Natural killer cell (primary cell): ENCODE results near the gene HHAT. TPM values are rescaled to one million over a fixed set of nuclear protein-coding genes. Genes with fewer than 3 reads are reported as not detected.

ENCODE experiments used
- ATAC-seq, 3 donors: fragments of 150-1000 bp in 2 of 3; fragments of 200-7000 bp in 1 of 3; cut with Tn5 transposase; 1 replicate in 1 of 3; 2 replicates in 2 of 3; pipeline ENCODE4 v1.10.0; 2021; ENCODE audit warnings: mild to moderate bottlenecking in 2 of 3, moderate library complexity in 2 of 3
- DNase-seq, 2 donors: peaks; one replicate each; pipeline versions ENCODE4 v3.0.0 to v3.0.0-alpha.2; 2013 to 2021; ENCODE audit warnings: mixed read lengths in 1 of 2
- H3K27ac ChIP-seq: one replicate; pipeline ENCODE4 v1.5.1; 2013; ENCODE audit warnings: mild to moderate bottlenecking, low read length
- H3K27me3 ChIP-seq: one replicate; pipeline ENCODE4 v1.6.1; 2013; ENCODE audit warnings: low read length; ENCODE audit not compliant: control insufficient read depth, insufficient read depth
- H3K36me3 ChIP-seq: one replicate; pipeline ENCODE4 v1.6.1; 2013; ENCODE audit warnings: low read length; ENCODE audit not compliant: control insufficient read depth, insufficient read depth
- H3K4me1 ChIP-seq: one replicate; pipeline ENCODE4 v1.6.1; 2013; ENCODE audit warnings: low read length; ENCODE audit not compliant: control insufficient read depth, insufficient read depth
- H3K4me3 ChIP-seq: one replicate; pipeline ENCODE4 v1.5.1; 2013; ENCODE audit warnings: low read length
- H3K9me3 ChIP-seq: one replicate; pipeline ENCODE4 v1.6.1; 2013; ENCODE audit warnings: low read length; ENCODE audit not compliant: control insufficient read depth, insufficient read depth
- H3K27ac Mint-ChIP-seq, 2 donors: one replicate each; pipeline ENCODE4 v1.8.0; 2022; ENCODE audit warnings: mild to moderate bottlenecking in 2 of 2, mixed read lengths in 2 of 2, moderate library complexity in 1 of 2
- H3K27me3 Mint-ChIP-seq, 2 donors: one replicate each; pipeline ENCODE4 v1.8.0; 2022; ENCODE audit warnings: low read depth in 2 of 2, mixed read lengths in 2 of 2
- H3K36me3 Mint-ChIP-seq: one replicate; pipeline ENCODE4 v1.8.0; 2022; ENCODE audit warnings: mixed read lengths
- H3K4me1 Mint-ChIP-seq, 2 donors: one replicate each; pipeline ENCODE4 v1.8.0; 2022; ENCODE audit warnings: mixed read lengths in 2 of 2
- H3K4me3 Mint-ChIP-seq: one replicate; pipeline ENCODE4 v1.8.0; 2022; ENCODE audit warnings: mild to moderate bottlenecking, moderate library complexity, mixed read lengths
- H3K9me3 Mint-ChIP-seq, 2 donors: one replicate each; pipeline ENCODE4 v1.8.0; 2022; ENCODE audit warnings: mixed read lengths in 2 of 2
- WGBS: methylation state at CpG from one replicate; pipeline ENCODE4 v1.1.7; 2013; ENCODE audit warnings: missing lambda C conversion rate; ENCODE audit not compliant: insufficient coverage; 5-methylcytosine and 5-hydroxymethylcytosine counted together
- intact Hi-C: fragments of 100-400 bp; cut with micrococcal nuclease; formaldehyde crosslinking; loops from one replicate; pipeline ENCODE4 v1.14.2; 2022
- total RNA-seq, 4 donors: library from RNA; stranded (reverse); fragments of 120-200 nt in 1 of 4; gene quantifications; one replicate each; pipeline versions ENCODE4 v1.2.3 to v1.2.4, GENCODE V29; 2013 to 2022
- TF ChIP-seq, protein P1 (sequence below): fragments of 200-600 bp; IDR thresholded peaks from one replicate; pipeline ENCODE4 v1.8.0; 2022; ENCODE audit warnings: antibody characterized with exemption

Gene HHAT
- total RNA-seq, 3 donors from 2014 or later (not counting 1 experiment from before 2014, with no cell fraction given), result 0.79 to 1.1 (median 0.82) TPM

DNA sequence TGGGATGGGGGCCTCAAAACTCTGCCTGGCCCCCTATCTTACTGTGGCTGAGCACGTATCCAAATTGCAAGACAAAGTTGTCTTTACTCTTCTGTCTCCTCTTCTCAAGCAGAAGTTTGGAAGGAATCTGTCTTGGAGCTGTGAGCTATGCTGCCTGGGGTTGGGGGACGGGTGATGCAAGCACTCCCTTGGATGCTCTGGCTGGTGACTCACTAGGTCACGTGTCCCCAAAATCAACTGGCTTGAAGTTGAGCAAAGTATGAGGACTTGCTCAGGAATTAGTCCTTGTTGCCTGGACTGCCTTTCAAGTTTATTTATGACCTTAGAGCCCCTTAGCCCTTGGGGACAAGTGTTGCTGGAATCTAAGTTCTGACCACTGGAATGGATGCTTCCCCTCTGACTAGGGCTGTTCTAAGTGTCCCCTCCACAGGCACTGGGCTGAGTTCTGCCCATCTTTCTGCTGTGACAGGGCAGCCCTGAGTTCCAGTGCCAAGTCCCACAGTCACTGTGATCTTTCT, 269.5 kb downstream of the HHAT start:
- peaks cover 0 to 3% of the 10 kb centered on the region in 2 donors for H3K27me3 Mint-ChIP-seq
- Histone ChIP-seq H3K36me3 (no peaks in the 10 kb centered on the region), H3K27me3 (no peaks in the 10 kb centered on the region), H3K4me1 (no peaks in the 10 kb centered on the region), H3K27ac (no peak overlapping the region), H3K4me3 (no peak overlapping the region), H3K9me3 (no peaks in the 10 kb centered on the region)
- 89% methylated on average over 2 of the region's 3 CpGs for WGBS
- no peak overlapping the region for H3K27ac Mint-ChIP-seq
- no peak for ATAC-seq
- DNase-seq, result no peak
- H3K36me3 Mint-ChIP-seq, result no peaks in the 10 kb centered on the region
- H3K4me3 Mint-ChIP-seq, result no peak overlapping the region
- intact Hi-C loops, result no loop called here
- TF ChIP-seq, protein P1, sequence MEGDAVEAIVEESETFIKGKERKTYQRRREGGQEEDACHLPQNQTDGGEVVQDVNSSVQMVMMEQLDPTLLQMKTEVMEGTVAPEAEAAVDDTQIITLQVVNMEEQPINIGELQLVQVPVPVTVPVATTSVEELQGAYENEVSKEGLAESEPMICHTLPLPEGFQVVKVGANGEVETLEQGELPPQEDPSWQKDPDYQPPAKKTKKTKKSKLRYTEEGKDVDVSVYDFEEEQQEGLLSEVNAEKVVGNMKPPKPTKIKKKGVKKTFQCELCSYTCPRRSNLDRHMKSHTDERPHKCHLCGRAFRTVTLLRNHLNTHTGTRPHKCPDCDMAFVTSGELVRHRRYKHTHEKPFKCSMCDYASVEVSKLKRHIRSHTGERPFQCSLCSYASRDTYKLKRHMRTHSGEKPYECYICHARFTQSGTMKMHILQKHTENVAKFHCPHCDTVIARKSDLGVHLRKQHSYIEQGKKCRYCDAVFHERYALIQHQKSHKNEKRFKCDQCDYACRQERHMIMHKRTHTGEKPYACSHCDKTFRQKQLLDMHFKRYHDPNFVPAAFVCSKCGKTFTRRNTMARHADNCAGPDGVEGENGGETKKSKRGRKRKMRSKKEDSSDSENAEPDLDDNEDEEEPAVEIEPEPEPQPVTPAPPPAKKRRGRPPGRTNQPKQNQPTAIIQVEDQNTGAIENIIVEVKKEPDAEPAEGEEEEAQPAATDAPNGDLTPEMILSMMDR, result no peak
- H3K9me3 Mint-ChIP-seq, result peaks cover 3% of the 10 kb centered on the region in 2 donors
- no peaks in the 10 kb centered on the region for H3K4me1 Mint-ChIP-seq

DNA sequence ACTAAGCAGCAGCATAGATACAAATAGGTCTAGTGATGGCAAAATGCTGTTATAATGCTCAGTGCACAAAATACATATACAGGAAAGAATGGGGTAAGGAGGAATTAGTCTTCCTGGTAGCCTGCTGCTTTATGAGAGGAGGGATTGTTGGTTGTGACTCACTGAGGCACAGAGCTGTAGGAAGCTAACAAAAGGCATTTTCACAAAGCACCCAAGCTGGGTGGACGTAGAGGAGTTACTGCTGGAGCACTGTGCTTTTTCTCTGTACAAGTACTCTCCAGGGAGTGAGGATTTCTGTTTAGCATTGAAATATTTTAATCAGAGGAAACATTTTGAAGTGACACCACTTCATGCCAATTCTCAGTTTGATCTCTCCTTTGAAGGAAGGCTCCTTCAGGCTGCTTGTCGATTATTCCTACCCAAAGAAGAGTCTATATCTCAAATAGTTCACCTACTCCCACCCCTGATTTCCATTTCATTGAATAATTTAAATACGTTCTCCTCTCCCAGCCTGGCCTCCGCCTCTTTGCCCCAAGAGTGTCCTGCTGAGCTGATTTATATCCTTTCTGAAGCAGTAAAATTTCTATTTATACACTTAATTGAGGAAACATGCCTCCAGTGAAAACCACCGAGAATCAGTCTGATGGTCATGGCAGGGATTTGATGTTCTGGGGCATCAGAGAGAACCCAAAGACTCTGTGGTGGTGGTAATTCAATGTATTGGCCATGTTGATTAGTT, 271.9 kb downstream of the HHAT start:
- Histone ChIP-seq H3K4me3 (no peak overlapping the region), H3K4me1 (no peaks in the 10 kb centered on the region), H3K27me3 (no peaks in the 10 kb centered on the region), H3K27ac (no peak overlapping the region), H3K9me3 (no peaks in the 10 kb centered on the region), H3K36me3 (no peaks in the 10 kb centered on the region)
- peaks cover 0 to 3% of the 10 kb centered on the region in 2 donors for H3K27me3 Mint-ChIP-seq
- TF ChIP-seq, protein P1, result no peak
- no peaks in the 10 kb centered on the region for H3K36me3 Mint-ChIP-seq
- ATAC-seq (no peak), DNase-seq (no peak)
- intact Hi-C loops, result no loop called here
- no peaks in the 10 kb centered on the region for H3K4me1 Mint-ChIP-seq
- H3K27ac Mint-ChIP-seq, result no peak overlapping the region
- 94% methylated on average over 5 of the region's 5 CpGs for WGBS
- peaks cover 3% of the 10 kb centered on the region in 2 donors for H3K9me3 Mint-ChIP-seq
- no peak overlapping the region for H3K4me3 Mint-ChIP-seq

DNA sequence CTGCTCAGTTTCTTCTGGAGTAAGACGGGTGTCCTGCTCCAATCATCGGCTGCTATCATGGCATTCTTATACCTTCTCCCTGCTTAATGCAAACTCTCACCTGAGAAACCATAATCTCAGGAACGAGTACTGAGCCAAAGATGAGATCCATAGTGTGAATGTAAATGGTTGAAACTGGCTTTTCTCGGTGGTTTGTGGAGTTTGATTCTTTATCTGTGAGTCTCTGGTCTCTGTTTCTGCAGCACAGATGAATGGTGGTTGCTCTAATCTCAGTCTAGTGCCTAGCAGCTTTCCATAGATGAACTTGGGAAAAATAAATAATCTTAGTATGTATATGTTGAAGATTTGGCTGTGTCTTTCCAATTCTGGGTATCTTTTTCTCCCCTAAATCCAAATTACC, 274.4 kb downstream of the HHAT start:
- Mint-ChIP-seq H3K27me3 (peaks cover 0 to 3% of the 10 kb centered on the region in 2 donors), H3K27ac (no peak overlapping the region), H3K4me1 (no peaks in the 10 kb centered on the region), H3K36me3 (no peaks in the 10 kb centered on the region), H3K9me3 (peaks cover 3 to 6% of the 10 kb centered on the region in 2 donors), H3K4me3 (no peak overlapping the region)
- intact Hi-C loops, result no loop called here
- no peak overlapping the region for H3K4me3 ChIP-seq
- TF ChIP-seq, protein P1, result no peak
- H3K9me3 ChIP-seq, result no peaks in the 10 kb centered on the region
- no peaks in the 10 kb centered on the region for H3K27me3 ChIP-seq
- DNase-seq (no peak), ATAC-seq (no peak)
- H3K36me3 ChIP-seq, result no peaks in the 10 kb centered on the region
- WGBS, result 90% methylated on average over 4 of the region's 4 CpGs
- H3K27ac ChIP-seq, result no peak overlapping the region
- no peaks in the 10 kb centered on the region for H3K4me1 ChIP-seq
